Measurements from ENCODE around the gene HLA-F.

HLA-F gene

DNA sequence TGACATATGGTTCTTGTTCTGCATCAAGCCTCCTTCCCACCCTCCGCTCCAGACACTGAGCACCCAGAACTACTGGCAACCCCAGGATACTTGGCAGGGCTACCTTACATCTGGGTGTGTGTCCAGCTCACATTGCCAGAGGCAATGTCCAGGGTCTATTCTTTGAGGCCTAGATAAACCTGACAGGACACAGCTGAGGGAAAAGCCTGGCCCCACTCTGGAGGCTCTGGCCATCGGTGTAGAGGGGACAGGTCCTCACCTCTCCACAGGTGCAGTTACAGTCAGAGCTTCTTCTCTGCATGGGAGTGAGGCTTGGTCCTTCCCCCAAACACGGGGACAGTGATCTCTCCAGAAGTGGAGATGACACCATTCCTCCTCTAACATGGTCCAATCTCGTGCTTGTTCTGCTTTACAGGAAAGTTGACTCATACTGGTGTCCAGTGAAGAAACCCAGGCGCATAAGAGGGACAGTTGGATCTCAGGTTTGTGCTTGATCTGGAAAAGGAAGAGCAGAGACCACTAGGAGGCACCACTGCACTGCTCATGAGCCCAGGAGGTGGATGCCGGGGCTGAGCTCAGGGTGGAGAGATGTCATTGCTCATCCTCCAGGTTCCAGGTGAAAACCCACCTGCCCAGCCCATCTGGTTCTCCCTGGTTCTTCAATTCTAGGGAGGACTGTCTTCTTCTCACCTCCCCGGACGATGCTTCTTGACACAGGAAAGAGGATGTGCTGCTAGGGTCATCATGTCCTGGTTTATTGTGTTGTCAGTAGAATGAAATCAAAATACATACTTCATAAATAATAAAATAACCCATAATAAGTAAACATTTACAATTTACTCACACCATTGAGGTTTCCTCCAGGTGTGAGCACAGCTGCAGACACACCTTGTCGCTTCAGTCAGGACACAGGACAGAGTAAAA is 14.7 kb downstream of the HLA-F start:
- DNase-seq (ENCODE audit: low read depth) = peak; percentile 86

DNA sequence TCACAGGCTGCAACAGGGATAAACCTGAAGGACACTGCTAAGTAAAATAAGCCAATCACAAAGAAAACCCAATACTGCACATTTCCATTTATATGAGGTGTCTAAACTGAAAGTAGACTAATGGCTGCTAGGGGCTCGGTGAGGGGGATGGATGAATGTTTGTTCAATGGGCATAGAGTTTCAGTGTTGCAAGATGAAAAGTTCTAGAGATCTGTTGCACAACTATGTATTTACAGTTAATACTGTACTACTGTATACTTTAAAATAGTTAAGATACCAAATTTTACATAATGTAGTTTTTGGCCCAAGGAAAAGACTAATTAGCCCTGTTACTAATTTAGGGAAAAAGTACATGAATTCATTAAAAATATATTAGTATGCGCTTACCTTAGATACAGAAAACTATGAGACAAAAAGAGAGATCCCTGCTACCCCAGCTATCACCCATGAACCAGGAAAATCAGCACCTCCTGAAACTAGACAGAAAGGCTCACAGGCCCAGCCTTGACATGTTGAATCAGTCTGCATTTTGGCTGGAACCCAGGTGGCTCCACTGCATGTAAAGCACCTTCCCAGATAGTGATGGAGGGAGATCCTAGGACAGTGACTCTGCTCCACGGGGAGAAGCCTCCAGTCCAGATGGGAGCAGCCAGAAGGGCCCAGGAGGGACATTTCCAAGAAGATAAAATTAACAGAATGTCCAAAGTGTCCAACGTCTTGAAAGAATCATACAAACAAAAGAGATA is 16.1 kb downstream of the HLA-F start:
- DNase-seq (ENCODE audit: low read depth) = no peak
- TF ChIP-seq, protein P1, sequence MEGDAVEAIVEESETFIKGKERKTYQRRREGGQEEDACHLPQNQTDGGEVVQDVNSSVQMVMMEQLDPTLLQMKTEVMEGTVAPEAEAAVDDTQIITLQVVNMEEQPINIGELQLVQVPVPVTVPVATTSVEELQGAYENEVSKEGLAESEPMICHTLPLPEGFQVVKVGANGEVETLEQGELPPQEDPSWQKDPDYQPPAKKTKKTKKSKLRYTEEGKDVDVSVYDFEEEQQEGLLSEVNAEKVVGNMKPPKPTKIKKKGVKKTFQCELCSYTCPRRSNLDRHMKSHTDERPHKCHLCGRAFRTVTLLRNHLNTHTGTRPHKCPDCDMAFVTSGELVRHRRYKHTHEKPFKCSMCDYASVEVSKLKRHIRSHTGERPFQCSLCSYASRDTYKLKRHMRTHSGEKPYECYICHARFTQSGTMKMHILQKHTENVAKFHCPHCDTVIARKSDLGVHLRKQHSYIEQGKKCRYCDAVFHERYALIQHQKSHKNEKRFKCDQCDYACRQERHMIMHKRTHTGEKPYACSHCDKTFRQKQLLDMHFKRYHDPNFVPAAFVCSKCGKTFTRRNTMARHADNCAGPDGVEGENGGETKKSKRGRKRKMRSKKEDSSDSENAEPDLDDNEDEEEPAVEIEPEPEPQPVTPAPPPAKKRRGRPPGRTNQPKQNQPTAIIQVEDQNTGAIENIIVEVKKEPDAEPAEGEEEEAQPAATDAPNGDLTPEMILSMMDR (conservative IDR thresholded peaks at IDR 0.05; ENCODE audit: low read depth, low read length) = no peak
- no peak overlapping the region for H3K4me3 ChIP-seq (ENCODE audit: low read depth, low read length)

More for the DNA sequence above, 14.7 kb downstream of the HLA-F start:
- H3K4me3 ChIP-seq (ENCODE audit: low read depth, low read length) = no peak overlapping the region
- TF ChIP-seq, protein P1 (conservative IDR thresholded peaks at IDR 0.05; ENCODE audit: low read depth, low read length) = peak; percentile 90

- TF ChIP-seq, protein P1 (conservative IDR thresholded peaks at IDR 0.05; ENCODE audit: low read depth, low read length) = no peak
- no peak overlapping the region for H3K4me3 ChIP-seq (ENCODE audit: low read depth, low read length)
- no peak for DNase-seq (ENCODE audit: low read depth)
Observed at GRCh38 chr6:29739882-29740261, 16.6 kb downstream of the HLA-F start.

GRCh38 chr6:29741592-29741991 is 18.4 kb downstream of the HLA-F start:
- DNase-seq (ENCODE audit: low read depth) = no peak
- TF ChIP-seq, protein P1 (conservative IDR thresholded peaks at IDR 0.05; ENCODE audit: low read depth, low read length) = no peak
- H3K4me3 ChIP-seq (ENCODE audit: low read depth, low read length) = no peak overlapping the region

- DNase-seq (ENCODE audit: low read depth) = no peak
- H3K4me3 ChIP-seq (ENCODE audit: low read depth, low read length) = no peak overlapping the region
- TF ChIP-seq, protein P1 (conservative IDR thresholded peaks at IDR 0.05; ENCODE audit: low read depth, low read length) = no peak
Observed at GRCh38 chr6:29742127-29742526, 18.9 kb downstream of the HLA-F start.

- TF ChIP-seq, protein P1 (conservative IDR thresholded peaks at IDR 0.05; ENCODE audit: low read depth, low read length) = no peak
- no peak overlapping the region for H3K4me3 ChIP-seq (ENCODE audit: low read depth, low read length)
- DNase-seq (ENCODE audit: low read depth) = no peak
Observed at GRCh38 chr6:29743025-29743424, 19.8 kb downstream of the HLA-F start.
